ENCODE data around the gene CLPSL1.
"Not testable (repeated sequence)": the region's sequence is repeated elsewhere in the genome, so short reads cannot be mapped to it uniquely, and the experiment has no call there.

CLPSL1 gene, protein sequence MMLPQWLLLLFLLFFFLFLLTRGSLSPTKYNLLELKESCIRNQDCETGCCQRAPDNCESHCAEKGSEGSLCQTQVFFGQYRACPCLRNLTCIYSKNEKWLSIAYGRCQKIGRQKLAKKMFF

DNA sequence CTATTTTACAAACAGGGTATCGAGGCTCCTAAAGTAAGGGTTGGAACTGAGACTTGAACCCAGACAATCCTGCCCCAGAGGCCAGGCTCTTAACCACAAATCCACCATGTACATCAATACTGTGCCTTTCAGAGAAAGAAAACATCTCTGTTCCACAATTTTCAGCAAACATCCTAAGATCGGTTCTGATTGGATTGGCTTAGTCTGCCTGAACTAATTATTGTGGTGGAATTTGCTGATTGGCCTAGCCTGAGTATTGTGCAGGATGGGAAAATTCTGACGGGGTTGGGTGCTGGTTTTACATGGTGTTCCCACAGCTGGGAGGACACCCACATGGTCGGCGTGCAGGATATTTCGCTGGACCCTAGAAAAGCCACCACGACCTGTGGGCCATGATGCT lies at the start of gene CLPSL1:
Gene CLPSL1 (plus strand): TSS at position 301 of the 400 bp plus-strand sequence. CDS start 92 bp downstream, at position 393.
- DNase-seq: no peak

DNA sequence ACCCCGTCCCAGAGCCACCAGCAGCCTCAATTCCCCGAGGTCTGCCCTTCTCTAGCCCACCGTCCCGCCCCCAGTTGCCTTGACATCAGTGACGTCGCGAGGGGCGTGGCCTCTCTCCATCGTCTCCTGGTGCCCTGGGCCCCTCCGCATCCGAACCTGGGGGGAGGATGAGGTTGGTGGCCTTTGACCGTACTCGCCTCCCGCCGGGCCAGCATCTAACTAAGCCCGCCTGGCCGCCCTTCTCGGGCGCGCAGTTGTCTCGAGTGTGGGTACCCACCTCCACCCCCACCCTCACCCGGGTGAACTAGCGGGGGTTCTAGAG lies 49.4 kb upstream of the CLPSL1 start:
- peak; percentile 96 for DNase-seq

DNA sequence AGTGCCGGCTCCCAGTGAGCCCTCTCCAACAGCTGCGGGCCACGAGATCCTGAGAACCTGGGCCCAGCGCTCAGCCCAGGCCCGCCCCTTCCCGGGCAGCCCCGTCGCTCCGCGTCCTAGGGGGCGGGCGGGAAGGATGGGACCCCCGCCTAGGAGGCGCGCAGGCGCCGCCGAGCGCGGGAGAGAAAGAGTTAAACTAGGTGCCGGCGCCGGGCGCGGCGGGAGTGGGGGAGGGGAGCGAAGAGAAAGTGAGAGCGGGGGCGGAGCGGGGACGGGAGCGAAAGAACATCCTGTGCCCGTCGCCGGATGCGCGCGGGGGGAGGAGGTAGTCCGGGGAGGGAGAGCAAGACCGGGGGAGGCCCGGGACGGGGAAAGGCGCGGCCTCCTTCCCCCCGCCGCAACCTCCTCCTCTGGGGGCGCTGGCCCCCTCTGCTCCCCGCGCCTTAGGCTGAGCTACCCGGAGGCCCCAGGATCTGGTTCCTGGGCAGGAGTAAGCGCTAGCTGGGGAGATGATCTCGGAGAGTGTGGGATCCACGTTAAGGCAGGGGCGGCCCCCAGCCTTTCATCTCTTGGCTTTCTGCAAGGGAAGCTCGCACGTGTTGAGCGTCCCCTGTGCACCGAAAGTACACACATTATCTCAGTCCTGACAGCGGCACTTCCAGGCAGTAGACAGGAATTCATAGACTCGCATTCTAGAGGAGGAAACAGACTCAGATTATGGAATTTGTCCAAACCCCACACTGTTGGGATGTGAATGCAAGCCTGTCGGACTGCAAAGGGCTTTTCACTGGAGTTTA lies 48.9 kb upstream of the CLPSL1 start:
- DNase-seq: peak; percentile 94

DNA sequence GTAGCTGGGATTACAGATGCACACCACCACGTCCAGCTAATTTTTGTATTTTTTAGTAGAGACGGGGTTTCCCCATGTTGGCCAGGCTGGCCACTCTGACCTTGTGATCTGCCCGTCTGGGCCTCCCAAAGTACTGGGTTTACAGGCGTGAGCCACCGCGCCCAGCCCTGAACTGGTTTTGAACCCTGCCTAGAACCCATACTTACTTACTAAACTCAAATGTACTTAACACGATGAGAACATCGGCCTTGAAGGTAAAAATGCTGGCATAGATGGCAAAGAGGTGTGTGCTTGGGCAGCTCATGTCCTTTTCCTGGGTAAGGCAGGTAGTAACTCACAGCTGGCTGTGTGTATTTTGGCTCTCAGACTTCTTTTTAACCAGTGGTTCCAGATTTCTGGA lies 47.2 kb upstream of the CLPSL1 start:
- DNase-seq: no peak

DNA sequence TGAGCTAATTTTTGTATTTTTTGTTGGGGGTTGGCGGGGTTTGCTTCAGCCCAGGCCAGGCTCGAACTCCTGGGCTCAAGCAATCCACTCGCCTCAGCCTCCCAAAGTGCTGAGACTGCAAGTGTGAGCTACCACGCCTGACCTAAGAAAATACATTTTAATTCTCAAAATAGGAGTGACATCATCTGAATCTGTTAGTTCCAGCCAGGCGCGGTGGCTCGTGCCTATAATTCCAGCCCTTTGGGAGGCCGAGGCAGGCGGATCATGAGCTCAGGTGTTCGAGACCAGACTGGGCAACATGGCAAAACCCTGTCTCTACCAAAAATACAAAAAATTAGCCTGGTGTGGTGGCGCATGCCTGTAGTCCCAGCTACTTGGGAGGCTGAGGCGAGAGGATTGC lies 46.5 kb upstream of the CLPSL1 start:
- not testable (repeated sequence) for DNase-seq

DNA sequence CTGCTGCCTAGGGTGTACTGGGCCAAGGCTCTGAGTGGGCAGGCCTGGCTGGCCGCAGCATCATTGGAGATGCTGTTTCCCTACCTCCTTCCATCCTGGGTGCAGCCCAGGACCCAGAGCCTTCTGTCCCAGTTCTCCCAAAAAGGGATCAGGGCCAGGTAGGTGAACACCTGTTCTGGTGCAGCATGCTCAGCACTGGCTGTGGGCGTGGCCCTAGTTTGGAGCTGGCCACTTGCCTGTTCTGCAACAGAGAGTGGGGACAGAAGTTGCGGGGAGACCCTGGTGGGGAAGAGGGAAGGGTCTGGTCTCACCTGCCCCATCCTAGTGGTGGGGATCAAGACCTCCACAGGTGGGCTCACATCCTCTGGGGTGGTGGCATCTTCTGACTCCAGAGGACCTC lies 45.4 kb upstream of the CLPSL1 start:
- no peak for DNase-seq

DNA sequence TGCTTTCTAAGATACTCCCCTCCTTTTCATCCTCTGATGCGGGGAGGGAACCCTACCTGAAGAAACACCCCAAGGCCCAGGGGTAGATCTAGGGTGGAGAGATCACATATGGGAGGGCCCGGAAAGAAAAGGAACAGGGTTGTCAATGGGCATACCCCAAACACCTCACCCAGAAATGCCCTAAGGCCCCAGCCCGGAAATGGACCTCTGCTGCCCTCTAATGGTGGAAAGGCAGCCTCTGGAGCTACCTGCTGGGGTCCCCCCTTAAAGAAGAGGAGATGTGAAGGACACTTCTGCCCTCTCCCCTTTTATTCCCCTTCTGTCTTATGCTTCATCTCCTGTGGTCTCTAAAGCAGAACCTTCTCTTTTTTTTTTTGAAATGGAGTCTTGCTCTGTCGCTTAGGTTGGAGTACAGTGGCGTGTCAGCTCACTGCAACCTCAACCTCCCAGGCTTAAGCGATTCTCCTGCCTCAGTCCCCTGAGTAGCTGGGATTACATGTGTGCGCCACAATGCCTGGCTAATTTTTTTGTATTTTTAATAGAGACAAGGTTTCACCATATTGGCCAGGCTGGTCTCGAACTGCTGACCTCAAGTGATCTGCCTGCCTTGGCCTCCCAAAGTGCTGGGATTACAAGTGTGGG lies 44.4 kb upstream of the CLPSL1 start:
- peak; percentile 48 for DNase-seq

DNA sequence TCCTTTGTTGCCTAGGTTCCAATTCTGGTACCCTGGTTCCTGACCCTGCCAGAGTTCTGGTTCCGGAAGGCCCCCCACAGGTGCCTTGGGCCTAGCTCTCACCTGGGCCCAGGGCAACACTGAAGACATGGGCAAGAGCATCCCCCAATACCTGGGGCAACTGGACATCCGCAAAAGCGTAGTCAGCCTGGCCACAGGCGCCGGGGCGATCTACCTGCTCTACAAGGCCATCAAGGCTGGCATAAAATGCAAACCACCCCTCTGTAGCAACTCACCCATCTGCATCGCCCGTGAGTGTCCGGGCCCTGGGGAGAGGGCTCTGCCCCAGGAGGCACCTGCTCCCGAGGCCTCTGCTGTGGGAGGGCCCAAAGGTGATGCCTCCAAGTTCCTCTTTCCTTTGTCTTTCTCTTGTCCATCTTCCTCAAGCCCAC lies 43.8 kb upstream of the CLPSL1 start, which contains the start of gene ARMC12:
Gene ARMC12 (plus strand): TSS at position 51 of the 431 bp plus-strand sequence. CDS start 77 bp downstream, at position 128.
- no peak for DNase-seq

DNA sequence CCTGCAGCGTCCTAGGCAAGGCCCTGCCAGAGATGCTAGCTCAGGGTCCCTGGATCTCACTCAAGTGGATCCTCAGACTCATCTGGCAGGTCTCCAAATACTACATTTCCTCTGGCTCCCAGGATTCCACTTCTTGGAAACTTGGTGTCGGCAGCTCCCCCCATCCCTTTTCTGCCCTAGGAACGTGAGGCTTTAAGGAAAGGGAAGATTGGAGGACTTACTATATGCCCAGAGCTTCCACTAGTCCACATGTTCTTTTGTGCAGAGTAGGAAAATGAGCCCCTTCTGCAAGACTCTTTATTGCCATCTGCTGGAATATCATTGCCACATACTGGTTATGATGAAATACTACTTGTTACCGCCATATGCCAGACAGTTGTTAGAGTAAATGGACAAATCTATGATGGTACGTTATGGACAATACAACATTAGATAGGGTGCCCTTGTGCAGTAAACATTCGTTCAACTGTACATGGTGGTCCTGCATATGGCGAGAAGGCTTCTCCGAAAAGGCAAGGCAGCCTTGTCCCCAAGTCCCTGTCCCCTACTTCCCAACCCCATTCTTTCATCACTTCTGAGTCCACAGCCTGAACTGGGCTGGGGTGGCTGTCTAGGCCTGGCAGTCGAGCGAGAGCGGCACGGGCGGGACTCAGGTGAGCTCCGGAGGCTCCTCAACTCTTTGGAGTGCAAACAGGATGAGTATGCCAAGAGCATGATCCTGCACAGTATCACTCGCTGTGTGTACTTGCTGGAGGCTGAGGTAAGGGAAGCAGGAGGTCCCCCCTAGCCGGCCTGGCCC lies 43.2 kb upstream of the CLPSL1 start:
- peak; percentile 68 for DNase-seq

DNA sequence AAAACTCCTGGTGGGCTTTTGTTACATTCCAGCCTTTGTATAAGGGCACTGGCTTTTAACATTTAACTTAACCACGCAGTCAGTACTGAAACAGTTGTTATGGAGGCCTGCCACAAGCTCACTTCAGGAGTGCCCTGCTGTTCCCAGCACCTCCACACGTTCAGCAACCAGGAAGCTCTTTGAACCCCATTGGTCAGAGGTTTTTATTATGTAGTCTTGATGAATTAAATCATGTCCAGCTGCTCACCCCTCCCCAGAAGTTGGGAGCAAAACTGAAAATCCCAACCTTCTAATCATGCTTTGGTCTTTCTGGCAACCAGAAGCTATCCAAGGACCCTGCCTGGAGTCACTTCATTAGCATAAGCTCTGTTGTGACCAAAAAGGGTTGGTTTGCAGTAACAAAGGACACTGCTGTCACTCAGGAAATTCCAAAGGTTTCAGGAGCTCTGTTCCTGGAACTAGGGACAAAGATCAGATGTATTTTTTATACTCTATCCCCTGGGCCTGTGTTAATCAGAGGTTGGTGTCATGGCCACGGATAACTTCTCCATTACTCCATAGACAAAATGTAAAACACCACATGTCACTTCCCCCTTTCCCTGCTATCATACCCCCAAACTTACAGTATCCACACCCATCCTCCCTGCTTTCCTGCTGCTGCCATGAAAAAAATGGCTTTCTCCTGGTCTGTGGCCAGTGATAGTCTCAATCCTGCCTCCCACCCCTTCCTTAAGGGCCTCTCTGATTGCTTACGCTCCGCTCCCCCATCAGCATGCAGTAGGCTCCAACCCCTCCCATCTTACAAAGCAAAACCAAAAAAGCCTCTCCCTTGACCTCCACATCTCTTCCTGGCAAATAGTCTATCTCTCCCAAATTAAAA lies 40.9 kb upstream of the CLPSL1 start:
- no peak for DNase-seq

DNA sequence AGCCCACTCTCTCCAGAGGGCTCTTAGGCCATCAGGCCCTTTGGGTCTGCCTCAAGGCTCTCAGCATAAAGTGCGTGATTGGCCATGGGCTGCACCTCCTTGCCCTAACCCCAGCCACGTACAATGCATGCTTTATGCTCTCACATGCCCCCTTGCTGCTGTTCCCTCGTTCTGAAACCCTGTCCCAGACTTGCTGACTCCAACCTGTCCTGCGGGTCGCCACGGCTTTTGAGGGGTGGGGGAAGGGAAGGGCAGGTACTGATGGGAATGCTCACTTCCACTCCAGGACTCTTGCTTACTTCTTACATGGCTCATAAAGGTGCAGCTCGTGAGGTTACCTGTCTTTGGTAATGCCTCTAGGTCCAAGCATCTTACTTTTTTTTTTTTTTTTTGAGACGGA lies 38.0 kb upstream of the CLPSL1 start:
- no peak for DNase-seq

DNA sequence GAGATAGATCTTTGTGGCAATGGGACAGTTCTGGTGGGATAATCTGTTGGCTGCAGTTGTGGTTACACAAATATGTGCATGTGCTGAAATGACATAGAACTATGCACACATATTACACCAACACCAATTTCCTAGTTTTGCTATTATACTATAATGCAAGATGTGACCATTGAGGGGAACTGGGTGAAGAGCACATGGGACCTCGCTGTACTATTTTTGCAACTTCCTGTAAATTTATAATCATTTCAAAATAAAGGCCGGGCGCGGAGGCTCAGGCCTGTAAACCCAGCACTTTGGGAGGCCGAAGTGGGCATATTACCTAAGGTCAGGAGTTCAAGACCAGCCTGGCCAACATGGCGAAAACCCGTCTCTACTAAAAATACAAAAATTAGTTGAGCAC lies 35.3 kb upstream of the CLPSL1 start:
- no peak for DNase-seq

DNA sequence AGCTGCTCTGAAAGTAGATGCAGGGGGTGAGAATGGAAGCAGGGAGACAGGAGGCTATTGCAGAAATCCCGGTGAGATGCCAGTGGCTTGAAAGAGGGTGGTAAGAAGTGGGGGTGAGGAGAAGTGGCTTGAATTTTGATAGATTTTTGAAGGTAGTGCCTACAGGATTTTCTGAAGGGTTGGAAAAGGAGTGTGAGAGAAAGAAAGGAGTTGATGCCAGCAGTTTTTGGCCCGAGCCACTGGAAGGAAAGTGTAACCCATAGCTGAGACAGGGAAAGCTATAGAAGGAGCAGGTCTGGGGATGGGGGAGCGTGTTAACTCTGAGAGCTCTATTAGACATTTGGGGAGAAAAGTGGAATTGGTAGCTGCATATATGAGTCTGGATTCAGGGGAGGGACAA lies 34.3 kb upstream of the CLPSL1 start:
- DNase-seq: no peak

DNA sequence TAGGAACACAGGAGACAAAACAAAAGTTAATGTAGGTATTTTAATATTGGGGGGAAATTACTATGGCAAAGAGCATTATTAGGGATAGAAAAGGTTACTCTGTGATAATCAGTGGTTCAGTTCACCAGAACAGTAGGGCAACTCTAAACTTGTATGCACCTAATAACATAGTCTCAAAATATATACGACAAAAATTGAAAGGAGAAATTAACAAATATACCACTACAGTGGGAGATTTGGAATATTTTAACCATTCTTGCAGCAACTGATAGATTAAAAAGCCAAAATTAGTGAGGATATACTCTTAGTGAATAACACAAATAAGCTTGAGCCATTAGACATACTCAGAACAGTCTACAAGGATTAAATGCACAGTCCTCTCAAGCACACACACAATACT lies 32.9 kb upstream of the CLPSL1 start:
- no peak for DNase-seq

DNA sequence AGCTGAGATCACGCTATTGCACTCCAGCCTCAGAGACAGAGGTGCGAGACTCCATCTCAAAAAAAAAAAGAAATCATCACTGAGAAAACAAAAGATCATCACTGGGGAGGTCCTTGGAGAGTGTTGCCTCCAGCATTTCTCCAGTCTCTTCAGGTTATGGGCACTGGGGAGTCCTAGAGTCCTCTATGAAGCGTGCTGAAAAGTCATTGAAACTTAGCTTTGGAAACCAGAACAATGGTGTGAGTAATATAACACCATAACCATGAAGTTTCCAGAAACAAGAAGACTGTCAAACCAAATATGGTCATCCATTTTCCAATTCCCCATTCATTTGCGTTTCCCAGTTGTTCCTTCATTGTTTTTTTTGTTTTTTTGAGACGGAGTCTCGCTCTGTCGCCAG lies 30.3 kb upstream of the CLPSL1 start:
- no peak for DNase-seq

DNA sequence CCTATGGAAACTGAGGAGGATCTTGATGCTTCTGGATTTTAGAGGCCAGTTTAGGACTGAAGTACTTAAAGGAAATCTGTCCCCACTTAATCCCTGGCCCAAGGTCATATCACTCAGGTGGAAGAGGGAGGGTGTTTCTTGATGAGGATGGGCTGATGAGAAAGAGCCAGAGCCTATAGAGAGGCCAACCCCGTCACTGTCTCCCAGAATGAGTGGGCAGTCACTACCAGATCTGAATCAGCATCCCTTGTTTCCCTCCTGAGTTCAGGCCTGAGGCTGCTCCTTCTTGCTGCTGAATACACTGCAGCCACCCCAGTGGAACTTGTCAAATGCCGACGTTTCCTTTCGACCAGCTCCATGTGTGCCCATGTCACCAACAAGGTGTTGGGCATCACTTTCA lies 29.2 kb upstream of the CLPSL1 start:
- DNase-seq: no peak

DNA sequence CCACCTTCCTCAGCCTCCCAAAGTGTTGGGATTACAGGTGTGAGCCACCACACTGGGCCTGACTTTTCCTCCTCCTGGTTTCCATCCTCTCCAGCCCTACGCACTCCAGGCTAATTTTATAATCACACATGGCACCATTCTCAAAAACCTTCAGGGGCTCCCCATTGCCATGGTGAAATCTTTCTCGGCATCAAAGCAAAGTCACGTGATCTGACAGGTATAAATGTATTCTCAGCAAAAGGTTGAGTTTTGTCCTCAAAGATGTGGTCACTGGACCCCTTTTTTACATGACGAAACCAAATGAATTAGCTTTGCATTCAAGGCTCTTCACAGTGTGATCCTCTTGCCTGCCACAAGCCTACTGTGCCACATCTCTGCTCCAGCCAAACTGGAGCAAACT lies 28.5 kb upstream of the CLPSL1 start:
- DNase-seq: no peak

DNA sequence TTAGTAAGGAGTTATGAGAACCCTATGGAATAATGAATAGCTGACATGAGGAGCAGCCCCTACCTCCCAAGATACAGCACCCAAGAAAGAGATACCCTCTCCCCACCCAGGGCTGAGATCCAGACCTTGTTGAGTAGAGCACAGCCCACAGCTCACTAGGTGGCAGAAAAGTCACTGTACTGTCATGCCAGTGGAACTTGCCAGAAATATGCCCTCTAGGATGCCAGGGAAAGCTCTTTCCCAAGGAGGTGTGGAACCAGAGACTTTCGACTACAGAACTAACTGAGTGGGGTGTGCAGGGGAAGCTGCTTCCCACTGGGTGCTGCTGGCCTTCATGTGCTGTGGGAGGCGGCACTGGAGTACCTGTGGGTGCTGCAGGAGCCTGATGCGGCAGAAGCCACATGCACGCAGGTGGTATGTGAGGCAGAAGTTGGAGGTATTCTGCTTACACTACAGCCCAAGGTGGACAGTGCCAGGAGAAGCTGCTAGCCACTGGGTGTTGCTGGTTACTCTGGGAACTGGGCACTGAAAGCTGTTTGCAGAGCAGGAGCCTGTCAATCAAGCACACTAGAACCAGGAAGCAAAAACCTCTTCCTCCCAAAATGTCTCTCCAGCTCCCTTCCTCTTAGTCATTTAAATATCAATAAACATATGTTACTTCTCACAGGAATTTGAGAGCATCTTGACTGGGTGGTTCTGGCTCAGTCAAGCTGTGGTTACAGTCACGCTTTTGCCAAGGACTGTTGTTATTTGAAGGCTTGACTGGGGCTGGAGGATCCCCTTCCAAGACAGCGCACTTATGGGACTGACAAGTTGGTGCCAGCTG lies 26.2 kb upstream of the CLPSL1 start:
- DNase-seq: peak; percentile 54

DNA sequence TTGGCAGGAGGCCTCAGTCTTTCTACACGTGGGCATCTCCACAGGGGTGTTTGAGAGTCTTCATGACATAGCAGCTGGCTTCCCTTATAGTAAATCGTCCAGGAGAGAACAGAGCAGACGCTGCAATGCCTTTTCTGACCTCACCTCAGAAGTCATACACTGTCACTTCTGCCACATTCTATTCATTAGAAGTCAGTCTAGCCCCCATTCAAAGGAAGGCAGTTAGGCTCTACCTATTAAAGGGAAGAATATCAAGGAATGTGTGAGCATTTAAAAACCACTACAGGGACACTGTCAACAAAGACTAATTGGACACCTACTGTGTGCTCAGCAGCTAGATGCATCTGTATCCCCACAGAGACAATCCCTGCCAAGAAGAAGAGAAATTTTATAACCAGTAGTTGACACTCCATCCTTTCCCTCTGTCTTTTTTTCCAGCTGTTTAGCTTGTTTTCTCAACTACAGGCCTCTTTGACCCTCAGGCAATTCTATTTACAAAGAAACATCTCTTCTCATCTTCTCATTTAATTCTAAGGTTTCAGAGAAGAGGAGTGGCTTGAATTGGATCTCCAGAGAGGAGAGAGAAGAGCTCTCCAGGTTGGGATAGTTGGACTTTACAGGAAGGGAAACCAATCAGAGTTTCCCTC lies 25.4 kb upstream of the CLPSL1 start:
- DNase-seq: no peak

DNA sequence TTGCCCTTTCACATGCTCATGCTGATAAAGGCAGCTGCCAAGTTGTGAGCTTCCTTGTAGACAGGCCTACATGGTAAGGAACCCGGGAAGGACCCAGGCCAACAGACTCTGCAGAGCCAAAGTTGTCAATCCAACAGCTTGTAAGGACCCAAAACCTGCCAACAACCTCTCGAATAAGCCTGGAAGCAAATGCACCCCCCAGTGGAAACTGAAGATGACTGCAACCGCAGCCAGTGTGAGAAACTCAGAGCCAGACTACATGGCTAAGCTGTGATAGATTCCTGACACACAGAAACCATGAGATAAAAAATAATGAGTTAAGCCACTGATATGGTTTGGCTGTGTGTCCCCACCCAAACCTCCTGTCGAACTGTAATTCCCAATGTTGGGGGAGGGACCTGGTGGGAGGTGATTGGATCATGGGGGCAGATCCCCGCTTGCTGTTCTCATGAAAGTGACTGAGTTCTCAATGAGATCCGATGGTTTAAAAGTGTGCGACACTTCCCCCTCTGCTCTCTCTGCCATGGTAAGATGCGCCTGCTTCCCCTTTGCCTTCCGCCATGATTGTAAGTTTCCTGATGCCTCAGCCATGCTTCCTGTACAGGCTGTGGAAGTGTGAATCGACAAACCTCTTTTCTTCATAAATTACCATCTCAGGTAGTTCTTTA lies 23.2 kb upstream of the CLPSL1 start:
- peak; percentile 16 for DNase-seq

Measured in NCI-H2171 (cell line).